GM21423 (cell line): Measurements from ENCODE around the gene MIER2.

Experiments used
- ATAC-seq: cut with Tn5 transposase; IDR thresholded peaks from one replicate; pipeline ENCODE4 v1.9.1; 2021; ENCODE audit warnings: mild to moderate bottlenecking, moderate library complexity; ENCODE audit not compliant: unreplicated experiment

The MIER2 gene

DNA sequence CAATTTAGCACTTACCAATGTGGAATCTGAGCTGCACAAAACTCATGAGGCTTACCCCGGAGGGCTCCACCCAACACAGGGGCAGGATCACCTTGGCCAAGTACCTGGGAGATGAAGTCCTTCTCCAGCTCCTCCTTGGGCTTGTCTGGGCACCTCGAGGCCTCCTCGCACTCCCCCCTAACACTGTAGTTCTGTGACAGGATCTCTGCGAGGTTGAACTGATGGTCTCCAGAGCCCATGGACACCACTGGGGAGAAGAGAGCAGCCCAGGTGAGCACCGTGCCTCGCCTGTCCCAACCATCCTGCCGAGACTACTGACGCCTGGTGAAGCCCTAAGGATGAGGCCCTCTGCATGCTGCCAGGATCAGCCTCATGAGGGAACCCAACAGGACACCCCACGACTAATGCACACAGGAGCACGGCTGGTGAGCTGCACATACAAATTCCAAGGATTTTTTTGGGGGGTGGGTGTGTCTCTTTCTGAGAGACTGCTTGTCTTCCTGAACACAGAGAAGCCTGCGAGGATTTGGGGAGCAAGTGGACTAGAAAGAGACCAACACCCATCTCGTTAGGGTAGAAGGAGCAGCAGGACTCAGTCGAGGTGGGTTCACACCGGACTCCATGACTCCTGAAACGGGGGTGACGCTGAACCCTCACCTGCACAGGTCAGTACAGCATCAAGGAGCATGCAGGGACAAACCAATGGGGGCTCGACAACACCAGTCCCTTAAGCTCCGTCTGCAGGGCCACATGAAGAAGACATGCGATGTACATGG, 10.1 kb downstream of the MIER2 start:
- no peak for ATAC-seq

DNA sequence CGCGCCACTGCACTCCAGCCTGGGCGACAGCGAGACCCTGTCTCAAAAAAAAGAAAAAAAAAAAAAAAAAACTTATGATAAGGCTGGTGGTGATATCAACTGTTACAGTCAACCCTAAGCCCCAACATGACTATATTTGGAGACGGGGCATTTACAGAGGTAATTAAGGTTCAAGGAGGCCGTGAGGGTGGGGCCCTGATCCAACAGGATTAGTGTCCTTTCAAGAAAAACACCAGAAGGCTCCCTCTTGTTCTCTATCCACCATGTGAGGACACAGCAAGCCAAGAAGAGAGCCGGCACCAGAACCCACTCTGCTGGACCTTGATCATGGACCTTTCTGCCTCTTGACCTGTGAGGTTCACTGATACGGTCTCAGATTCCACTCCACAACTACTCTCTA, 14.1 kb downstream of the MIER2 start:
- no peak for ATAC-seq

DNA sequence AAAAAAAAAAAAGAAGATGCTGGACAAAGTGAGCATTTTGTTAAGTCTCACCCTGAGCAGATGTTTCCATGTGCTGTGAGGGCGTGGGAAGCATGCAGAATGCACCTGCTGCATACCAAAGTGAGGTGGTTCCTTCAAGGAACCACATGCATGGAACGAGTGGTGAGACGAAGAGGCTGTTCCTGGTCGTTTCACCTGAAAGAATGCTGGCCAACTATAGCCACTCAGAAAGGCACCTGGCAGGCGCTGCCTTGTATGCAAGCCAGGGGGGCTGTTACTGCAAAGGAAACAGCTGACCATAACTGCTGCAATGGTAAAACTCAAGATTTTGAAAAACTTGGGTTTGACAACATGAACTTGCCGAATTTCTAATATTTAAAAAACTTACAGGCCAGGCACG, 14.7 kb downstream of the MIER2 start:
- ATAC-seq, result no peak

DNA sequence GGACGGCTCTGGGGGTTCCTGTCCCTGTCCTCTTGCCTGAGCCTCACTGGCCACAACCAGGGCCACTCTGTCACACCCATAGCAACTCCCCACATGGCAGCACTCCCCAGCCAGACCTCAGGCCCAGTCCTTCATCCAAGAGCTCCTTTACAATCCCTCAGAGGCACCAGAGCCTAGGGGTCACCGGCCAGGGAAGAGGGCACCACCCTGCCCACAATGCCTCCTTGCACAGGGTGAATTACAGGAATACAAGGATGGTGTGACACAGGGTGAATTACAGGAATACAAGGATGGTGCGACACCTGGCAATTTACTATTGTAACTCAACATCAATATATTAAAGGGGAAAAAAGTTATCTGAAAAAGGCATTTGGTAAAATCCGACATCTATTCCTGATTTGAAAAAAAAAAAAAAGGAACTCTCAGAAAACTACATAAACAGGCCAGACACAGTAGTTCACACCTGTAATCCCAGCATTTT, 16.5 kb downstream of the MIER2 start:
- ATAC-seq, result no peak

DNA sequence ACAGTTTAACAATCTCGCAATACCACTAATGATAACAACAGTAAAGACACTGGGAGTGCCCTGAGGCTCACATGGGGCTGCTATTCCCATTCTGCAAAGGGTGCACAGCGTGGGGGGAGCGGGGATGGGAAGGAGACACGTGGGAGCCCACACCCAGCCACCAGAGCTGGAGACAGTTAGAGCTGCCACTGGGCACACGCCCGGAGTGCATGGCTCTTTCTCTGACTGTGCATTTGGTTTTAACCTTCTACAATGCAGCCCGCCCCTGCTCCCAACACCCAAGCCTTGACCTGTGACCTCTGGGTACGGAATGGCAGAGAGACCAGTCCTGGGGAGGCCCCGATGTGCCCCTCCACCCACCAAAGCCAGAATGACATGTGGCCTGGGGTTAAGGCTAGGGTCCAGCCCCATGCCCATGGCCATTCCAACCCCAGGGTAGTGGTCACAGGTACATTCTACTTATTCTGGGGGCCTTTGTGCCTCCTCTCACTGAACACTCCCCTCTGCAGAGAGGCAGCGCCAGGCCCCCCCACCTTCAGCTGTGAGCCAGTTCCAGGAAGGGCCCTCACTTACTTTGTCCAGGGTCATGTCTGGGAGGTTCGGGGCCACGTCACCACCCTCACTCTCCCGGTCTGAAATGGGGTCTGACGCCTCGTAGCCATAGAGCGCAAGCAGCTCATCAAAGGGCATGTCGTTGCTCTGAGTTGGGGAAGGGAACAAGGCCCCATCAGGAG, 17.1 kb downstream of the MIER2 start:
- no peak for ATAC-seq

DNA sequence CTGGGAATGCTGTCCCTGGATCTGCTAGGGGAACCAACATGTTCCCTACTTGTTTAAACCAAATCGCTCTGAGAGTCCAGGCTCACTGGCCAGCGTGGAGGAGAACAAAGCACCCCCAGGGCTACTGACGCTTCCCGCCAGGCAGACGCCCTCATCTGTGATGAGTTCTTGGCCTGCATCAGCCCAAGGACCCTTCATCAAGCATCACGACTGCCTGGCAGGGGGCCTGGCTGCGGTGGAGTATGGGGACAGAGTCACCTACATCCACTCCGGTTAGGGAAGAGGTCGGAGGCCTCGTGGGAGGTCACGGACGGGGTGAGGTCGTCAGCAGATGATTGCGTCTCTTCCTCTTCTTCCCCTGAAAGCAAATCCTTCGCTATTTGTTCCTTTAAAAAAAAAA, 17.7 kb downstream of the MIER2 start:
- no peak for ATAC-seq

DNA sequence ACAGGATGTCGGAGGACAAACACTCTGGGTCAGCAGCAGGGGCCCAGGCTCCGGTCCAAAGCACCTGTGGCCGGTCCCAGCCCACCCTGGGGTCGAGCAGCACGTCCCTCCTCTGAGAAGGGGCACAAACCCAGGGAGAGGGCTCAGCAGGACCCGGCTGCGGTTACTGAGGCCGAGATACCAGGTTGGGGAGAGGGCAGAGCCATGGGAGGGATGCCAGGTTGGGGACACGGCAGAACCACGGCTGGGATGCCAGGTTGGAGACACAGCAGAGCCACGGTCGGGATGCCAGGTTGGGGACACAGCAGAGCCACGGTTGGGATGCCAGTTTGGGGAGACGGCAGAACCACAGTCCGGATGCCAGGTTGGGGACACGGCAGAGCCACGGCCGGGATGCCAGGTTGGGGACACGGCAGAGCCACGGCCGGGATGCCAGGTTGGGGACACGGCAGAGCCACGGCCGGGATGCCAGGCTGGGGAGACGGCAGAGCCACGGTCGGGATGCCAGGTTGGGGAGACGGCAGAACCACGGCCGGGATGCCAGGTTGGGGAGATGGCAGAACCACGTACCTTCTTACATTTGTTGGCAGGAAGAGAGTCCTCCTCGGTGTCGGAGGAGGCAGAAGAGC, 18.5 kb downstream of the MIER2 start:
- no peak for ATAC-seq

DNA sequence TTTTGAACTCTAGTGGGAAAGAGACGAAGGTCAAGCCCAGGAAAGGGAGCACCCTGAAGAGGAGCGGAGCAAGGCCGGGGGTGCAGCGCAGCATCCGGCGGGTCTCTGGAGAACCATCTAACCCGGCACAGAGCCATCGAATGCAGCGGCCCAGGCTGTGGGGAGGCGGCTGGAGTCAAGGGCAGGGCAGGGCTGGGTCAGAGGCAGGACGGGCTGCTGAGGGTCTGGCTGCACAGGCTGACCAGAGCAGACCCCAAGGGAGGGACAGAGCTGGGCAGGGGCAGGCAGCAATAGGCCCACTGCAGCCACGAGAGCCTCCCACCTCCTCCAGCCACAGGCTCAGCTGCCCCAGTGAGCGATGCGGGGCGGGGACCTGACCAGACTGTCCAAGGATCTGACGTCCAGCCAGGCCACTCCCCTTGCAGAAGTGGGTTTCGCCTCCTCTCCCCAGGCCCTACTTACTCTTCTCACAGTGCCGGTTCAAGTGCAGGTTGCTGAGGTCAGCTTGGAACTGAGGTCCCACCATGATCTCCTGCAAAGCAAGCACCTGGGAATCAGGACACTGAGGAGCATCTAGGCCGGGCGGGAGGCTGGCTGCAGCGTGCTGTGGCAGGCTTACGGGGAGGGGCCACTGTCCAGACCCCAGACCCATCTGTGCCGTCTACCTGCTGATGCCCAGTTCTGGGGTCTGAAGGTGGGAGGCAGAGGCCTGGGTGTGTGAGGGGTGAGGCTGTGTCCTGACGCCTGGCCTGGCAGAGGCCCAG, 19.2 kb downstream of the MIER2 start:
- ATAC-seq, result no peak

DNA sequence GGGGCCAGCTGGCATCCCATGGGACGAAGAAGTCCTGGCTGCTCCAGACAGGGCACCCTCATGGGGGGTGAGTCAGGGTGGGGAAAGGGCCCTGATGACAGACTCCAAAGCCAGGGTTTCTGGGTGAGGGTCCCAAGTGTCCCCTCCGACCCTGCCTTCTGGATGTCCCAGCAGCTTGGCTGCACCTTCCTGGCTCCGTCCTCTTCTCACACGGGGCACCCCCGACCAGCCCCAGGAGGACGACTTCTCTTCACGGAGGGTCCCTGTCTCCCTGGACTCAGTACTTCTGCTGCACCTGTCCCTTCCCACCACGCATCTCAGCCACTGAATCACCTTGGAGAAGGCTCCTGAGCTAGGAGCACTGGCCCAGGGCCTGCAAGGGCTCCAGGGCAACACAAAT, 19.9 kb downstream of the MIER2 start:
- ATAC-seq, result no peak

DNA sequence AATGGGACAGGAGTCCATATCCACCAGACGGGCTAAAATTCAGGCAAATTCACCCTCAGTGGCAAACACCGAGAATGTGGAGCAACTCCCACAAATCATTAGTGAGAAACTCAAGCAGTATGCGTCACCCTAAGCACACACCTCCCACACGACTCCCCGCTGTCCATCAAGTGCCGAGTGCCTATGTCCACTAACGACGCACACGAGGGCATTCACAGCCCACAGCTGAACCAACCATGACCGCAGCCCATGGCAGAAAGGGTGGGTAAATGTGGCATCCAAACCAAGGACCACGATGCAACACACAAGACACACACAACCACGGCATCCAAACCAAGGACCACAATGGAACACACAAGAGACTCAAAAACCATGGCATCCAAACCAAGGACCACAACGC, 22.0 kb downstream of the MIER2 start:
- ATAC-seq, result no peak

DNA sequence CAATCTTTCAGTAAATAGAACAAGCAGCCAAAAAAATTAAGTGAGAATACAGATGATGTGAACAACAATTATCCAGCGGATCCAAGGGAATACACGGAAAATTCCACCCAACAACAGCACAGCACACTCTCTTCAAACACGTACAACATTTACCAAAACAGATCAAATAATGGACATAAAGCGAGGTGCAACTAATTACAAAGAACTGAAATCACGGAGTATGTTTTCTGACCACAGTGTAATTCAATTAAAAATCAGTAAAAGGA, 26.2 kb downstream of the MIER2 start:
- no peak for ATAC-seq

DNA sequence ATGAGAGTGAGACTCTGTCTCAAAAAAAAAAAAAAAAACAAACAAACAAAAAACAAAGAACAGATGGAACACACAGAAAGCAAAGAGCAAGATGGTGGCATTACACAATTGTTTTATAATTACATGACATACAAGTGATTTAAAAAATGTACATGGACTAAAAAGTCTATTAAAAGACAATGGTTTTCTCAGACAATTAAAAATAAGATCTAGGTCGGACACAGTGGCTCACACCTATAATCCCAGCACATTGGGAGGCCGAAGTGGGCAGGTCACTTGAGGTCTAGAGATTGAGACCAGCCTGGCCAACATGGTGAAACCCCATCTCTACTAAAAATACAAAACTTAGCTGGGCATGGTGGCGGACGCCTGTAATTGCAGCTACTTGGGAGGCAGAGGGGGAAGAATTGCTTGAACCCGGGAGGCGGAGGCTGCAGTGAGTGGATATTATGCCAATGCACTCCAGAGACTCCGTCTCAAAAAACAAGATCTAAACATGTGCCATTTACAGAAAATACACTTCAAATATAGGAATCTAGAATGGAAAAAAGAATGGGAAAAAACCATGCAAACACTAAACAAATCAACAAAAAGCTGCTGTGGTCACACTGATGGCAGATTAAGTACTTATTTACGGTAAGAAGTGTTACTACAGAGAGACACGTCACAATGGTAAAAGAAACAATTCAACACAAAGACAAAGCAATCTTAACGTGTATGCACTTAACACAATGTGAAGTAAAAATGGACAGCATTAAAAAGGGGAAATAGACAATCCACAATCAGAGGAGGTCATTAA, 26.7 kb downstream of the MIER2 start:
- no peak for ATAC-seq

DNA sequence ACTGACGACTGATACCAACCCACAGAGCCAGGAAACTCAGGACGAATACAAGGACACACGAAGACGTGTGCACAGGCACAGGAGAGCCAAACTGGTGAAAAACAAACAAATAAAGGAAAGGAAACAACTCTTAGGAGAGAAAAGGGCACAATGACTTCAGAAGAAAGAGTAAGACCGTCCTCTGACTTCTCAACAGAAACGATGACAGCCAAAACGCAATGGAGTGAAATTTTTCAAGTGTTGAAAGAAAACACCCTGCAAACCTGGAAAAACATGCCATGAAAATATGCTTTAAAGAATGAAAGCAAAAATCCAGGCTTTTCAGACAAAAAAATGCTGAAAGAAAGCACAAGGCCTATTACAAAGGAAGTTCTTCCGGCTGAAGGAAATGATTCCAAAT, 28.8 kb downstream of the MIER2 start:
- no peak for ATAC-seq

DNA sequence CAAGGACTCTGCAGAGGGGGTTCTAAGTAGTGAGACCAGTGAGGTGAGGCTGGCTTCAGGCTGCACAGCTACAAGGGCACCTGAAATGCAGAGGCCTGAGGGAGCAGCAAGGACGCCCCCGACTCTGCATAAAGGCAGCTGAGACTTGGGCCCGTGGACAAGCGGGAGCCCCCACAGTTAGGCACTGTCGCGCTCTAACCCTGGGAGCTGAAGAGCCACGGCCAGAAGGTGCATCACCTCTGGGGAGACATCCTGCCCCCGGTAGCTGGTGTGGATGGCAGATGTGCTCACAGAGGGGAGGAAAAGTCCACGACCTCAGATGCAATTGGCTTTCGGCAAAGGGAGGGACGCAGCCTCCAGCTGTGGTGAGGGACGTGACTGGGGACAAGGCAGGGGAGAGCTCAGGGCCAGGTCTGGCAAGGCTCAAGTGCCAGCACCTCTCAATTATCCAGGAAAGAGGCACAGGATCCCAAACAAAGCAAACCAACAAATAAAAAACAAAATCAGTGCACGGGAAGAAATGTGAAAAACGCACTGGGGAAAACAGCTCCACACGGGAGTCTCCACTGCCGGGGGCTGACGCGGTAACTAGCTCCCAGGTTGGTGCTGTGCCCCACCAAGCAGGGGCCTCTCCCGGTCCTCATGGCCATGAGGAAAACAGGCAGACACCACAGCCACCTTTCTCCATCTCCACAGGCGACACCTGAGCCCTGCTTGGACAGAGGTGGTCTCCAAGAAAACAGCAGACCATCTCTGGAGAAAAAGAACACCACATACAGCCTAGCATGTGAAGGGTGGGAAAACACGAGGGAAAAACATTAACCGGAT, 30.4 kb downstream of the MIER2 start:
- no peak for ATAC-seq

DNA sequence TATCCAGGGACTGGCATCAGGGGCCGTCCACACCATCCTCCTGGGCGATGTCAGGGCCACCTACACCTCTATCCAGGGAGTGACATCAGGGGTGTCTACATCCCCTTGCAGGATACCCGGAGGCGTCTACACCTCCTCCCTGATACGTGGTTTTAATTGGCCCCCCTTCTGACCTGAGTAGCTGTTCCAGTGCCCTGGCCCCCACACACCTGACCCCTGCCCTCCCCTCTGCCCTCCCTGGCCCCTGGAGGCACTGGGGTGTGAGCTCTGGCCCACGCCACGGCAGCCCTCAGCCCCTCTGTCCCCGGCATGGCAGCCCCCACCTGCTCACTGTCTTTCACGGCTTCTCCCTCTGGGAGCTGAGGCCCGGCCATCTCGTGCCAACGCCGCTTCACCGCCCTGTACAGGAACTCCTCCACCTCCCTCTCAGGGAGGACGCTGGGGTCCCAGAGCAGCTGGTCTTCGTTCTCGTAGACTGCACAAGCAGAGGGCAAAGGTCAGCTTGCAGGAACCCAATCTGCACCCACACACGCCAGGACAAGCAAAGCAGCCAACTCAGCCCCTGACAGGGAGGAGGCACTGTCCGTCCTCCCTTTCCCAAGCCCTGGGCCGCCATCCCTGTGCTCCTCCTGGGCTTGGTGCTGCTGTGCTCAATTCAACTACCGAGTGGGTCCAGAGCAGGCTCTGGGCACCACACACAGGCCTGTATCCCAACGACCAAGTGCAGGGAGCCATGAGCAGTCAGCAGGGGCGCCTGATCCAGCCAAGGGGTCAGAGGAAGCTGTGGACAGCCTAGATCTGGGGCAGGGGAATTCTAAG, 31.2 kb downstream of the MIER2 start:
- ATAC-seq, result no peak

DNA sequence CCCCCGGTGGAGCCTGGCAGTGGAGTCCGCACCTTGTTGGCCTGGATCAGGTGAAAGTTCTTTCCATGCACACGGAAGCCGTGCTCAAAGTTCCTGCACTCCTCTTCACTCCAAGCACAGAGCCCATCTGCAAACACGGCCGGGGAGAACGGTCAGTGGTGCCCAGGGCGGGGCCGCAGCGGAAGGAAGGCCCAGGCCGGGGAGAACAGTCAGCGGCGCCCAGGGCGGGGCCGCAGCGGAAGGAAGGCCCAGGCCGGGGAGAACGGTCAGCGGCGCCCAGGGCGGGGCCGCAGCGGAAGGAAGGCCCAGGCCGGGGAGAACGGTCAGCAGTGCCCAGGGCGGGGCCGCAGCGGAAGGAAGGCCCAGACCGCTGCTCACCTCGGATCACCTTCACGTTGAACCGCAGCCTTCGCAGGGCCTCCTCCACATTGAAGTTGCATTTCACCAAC, 32.8 kb downstream of the MIER2 start:
- no peak for ATAC-seq

DNA sequence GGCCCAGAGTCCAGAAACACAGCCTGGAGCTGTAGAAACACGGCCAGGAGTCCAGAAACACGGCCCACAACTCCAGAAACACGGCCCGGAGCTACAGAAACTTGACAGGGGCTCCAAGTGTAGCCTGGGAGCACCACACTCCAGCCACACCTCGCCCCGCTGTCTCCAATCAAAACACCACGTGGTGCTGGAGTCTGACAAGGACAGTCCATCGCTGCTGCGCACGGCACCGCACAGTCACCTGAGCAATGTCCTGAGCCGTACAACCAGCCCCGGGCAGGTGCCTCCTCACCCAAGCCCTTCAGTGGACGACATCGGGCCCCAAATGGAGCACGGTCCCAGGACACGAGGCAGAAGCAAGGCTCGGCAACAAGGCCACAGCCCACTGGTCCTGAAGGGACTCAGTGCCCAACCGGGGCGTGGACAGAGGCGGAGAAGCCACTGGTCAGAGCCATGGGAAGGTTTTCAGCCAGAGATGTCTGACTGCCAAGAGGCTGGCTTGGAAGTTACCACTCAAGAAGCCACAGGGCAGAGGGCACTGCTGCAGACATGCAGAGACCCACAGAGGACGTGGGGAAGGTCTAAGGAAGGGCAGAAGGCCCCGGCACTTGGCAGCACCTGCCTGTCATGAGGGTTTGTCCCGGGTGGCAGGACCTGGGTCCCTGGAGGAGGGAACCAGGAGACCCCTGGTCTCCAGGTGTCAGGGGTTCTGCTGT, 33.7 kb downstream of the MIER2 start:
- no peak for ATAC-seq

DNA sequence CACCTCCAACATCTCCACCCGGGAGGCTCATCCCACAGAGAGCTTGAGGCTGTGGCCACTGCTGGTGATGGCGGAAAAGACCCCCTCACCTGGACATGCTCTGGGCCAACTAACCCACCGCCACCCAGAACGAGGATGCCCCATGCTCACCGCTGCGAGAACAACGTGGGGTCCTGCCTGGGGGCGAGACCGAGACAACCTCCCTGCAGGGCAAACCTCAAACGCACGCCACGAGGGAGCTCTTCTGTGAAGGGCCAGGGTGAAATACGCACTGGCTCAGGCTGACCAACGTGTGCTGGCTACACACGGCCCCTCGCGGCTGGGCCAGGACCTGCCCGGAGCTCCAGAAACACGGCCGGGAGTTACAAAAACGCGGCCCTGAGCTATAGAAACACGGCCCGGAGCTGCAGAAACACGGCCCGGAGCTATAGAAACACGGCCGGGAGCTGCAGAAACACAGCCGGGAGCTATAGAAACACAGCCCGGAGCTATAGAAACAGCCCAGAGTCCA, 34.4 kb downstream of the MIER2 start:
- no peak for ATAC-seq
